ENCODE data around the gene FADS2. TPM values are rescaled to one million over a fixed set of nuclear protein-coding genes. Genes with fewer than 3 reads are reported as not detected.
A peak's percentile ranks its signal among the peaks of the same experiment; 100 is the strongest.

FADS2 gene
- total and polyA plus RNA-seq, 9 of the 15 experiments (the other 6 are each of a cell fraction or from before 2014, with no cell fraction given) = 2.9 to 42.8 (median 16.2) TPM

DNA sequence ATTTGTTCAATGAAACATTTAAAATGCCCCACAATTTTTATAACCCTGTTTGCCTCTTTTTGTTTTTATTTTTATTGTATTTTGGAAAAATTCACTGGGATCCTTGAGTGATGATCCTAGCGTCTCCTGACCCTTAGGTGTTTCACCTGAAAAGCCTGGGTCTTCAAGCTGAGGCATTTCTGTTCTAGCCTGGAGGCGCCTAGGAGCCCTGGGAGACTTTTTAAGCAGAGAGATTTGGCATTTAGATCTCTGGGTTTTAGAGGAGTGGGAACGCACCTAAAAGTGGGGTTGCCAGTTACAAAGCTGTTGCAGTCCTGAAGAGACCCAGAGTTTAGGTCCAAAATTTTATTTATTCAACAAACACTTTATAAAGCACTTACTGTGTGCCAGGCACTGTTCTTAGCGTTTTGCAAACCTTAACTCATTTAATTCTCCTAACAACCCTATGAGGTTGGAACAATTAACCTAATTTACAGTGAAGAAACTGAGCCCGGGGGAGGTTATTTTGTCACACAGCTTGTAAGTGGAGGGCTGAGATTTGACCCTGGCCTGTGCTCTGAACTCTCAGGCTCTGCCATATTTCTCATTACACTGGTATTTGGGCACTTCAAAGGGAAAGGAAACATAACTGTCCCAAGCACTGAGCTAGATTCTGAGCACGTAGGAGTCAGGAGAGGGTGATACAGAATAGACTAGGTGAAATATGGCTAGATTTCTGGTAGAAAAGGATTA is 10.5 kb upstream of the FADS2 start (continued):
- TF ChIP-seq, protein P1, sequence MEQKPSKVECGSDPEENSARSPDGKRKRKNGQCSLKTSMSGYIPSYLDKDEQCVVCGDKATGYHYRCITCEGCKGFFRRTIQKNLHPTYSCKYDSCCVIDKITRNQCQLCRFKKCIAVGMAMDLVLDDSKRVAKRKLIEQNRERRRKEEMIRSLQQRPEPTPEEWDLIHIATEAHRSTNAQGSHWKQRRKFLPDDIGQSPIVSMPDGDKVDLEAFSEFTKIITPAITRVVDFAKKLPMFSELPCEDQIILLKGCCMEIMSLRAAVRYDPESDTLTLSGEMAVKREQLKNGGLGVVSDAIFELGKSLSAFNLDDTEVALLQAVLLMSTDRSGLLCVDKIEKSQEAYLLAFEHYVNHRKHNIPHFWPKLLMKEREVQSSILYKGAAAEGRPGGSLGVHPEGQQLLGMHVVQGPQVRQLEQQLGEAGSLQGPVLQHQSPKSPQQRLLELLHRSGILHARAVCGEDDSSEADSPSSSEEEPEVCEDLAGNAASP (IDR thresholded peaks at IDR 0.05) = no peak
- no peak for TF ChIP-seq IRF2 (CRISPR knock-in tag; IDR thresholded peaks at IDR 0.05)
- TF ChIP-seq ZNF644 (tag; IDR thresholded peaks at IDR 0.05; ENCODE audit: low read depth) = no peak
- 0 out of 2 replicates have a peak, but pooled peaks have one; percentile 0 for TF ChIP-seq KAT7 (CRISPR knock-in tag; IDR thresholded peaks at IDR 0.05; ENCODE audit: borderline replicate concordance)
- TF ChIP-seq PCBP1 (IDR thresholded peaks at IDR 0.05; ENCODE audit: low read depth, low read length, poor library complexity, severe bottlenecking) = no peak
- TF ChIP-seq ZFPM2 (CRISPR knock-in tag; IDR thresholded peaks at IDR 0.05) = no peak
- no peak for TF ChIP-seq HOXB6 (CRISPR knock-in tag; IDR thresholded peaks at IDR 0.05; ENCODE audit: borderline replicate concordance)
- TF ChIP-seq, protein P2, sequence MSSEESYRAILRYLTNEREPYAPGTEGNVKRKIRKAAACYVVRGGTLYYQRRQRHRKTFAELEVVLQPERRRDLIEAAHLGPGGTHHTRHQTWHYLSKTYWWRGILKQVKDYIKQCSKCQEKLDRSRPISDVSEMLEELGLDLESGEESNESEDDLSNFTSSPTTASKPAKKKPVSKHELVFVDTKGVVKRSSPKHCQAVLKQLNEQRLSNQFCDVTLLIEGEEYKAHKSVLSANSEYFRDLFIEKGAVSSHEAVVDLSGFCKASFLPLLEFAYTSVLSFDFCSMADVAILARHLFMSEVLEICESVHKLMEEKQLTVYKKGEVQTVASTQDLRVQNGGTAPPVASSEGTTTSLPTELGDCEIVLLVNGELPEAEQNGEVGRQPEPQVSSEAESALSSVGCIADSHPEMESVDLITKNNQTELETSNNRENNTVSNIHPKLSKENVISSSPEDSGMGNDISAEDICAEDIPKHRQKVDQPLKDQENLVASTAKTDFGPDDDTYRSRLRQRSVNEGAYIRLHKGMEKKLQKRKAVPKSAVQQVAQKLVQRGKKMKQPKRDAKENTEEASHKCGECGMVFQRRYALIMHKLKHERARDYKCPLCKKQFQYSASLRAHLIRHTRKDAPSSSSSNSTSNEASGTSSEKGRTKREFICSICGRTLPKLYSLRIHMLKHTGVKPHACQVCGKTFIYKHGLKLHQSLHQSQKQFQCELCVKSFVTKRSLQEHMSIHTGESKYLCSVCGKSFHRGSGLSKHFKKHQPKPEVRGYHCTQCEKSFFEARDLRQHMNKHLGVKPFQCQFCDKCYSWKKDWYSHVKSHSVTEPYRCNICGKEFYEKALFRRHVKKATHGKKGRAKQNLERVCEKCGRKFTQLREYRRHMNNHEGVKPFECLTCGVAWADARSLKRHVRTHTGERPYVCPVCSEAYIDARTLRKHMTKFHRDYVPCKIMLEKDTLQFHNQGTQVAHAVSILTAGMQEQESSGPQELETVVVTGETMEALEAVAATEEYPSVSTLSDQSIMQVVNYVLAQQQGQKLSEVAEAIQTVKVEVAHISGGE (CRISPR knock-in tag; IDR thresholded peaks at IDR 0.05) = no peak
- no peak for TF ChIP-seq POLR3A (IDR thresholded peaks at IDR 0.05; ENCODE audit: borderline replicate concordance, extremely low read depth, insufficient read depth, insufficient read length)
- no peak for TF ChIP-seq SMC3 (conservative IDR thresholded peaks at IDR 0.05; ENCODE audit: insufficient read depth, low read depth, low read length)
- no peak for TF ChIP-seq EGR1 (conservative IDR thresholded peaks at IDR 0.05)
- no peak for TF ChIP-seq TAF9B (IDR thresholded peaks at IDR 0.05; ENCODE audit: partially characterized antibody)
- no peak for TF ChIP-seq ZNF589 (CRISPR knock-in tag; IDR thresholded peaks at IDR 0.05; ENCODE audit: low read depth)
- no peak for TF ChIP-seq PHF8 (IDR thresholded peaks at IDR 0.05; ENCODE audit: borderline replicate concordance, low read length)
- TF ChIP-seq, protein P3, sequence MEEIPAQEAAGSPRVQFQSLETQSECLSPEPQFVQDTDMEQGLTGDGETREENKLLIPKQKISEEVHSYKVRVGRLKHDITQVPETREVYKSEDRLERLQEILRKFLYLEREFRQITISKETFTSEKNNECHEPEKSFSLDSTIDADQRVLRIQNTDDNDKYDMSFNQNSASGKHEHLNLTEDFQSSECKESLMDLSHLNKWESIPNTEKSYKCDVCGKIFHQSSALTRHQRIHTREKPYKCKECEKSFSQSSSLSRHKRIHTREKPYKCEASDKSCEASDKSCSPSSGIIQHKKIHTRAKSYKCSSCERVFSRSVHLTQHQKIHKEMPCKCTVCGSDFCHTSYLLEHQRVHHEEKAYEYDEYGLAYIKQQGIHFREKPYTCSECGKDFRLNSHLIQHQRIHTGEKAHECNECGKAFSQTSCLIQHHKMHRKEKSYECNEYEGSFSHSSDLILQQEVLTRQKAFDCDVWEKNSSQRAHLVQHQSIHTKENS (CRISPR knock-in tag; IDR thresholded peaks at IDR 0.05) = no peak
- TF ChIP-seq NEUROD1 (IDR thresholded peaks at IDR 0.05; ENCODE audit: borderline replicate concordance, low read depth, low read length, partially characterized antibody) = no peak
